Naive thymus-derived CD4-positive, alpha-beta T cell (primary cell): ENCODE results near the gene PDZD8. TPM values are rescaled to one million over a fixed set of nuclear protein-coding genes. Genes with fewer than 3 reads are reported as not detected.

ENCODE experiments used
- ATAC-seq: fragments of 150-1000 bp; cut with Tn5 transposase; 2 replicates; pipeline ENCODE4 v1.10.0; 2021; ENCODE audit warnings: mild to moderate bottlenecking, moderate library complexity
- CTCF ChIA-PET: fragments of 350-600 bp; sonication (Branson Sonifier 250); formaldehyde crosslinking; loops from one replicate; lab custom pipeline; 2021; ENCODE audit warnings: antibody characterized with exemption; lab: Charles Lee
- POLR2A ChIA-PET: fragments of 350-600 bp; sonication (Branson Sonifier 250); formaldehyde crosslinking; loops from one replicate; lab custom pipeline; 2021; ENCODE audit warnings: antibody characterized with exemption, inconsistent platforms; lab: Charles Lee
- DNase-seq, 9 donors: peaks; one replicate each; pipeline versions ENCODE4 v3.0.0 to v3.0.0-alpha.2; 2020 to 2022; ENCODE audit warnings: mixed read lengths in 1 of 9
- H3K27ac ChIP-seq: one replicate; pipeline ENCODE4 v1.7.0; 2013; ENCODE audit warnings: mild to moderate bottlenecking, low read depth, low read length, moderate library complexity
- H3K27me3 ChIP-seq, 2 donors: one replicate each; pipeline ENCODE4 v1.7.0; 2013; ENCODE audit warnings: low read length in 2 of 2, mild to moderate bottlenecking in 2 of 2, moderate library complexity in 2 of 2; ENCODE audit not compliant: control insufficient read depth in 2 of 2, insufficient read depth in 2 of 2
- H3K36me3 ChIP-seq, 3 experiments: 1 replicate in 2 of 3; 2 replicates in 1 of 3; pipeline ENCODE4 v1.7.0; 2013; ENCODE audit warnings: low read length in 3 of 3, mild to moderate bottlenecking in 3 of 3, moderate library complexity in 1 of 3; ENCODE audit not compliant: insufficient read depth in 3 of 3, control insufficient read depth in 2 of 3
- H3K4me1 ChIP-seq, 2 donors: one replicate each; pipeline ENCODE4 v1.7.0; 2013; ENCODE audit warnings: low read length in 2 of 2, mild to moderate bottlenecking in 2 of 2, moderate library complexity in 1 of 2; ENCODE audit not compliant: control insufficient read depth in 2 of 2, insufficient read depth in 2 of 2
- H3K4me3 ChIP-seq: 2 replicates; pipeline ENCODE4 v1.7.0; 2013; ENCODE audit warnings: mild to moderate bottlenecking, low read length
- H3K9me3 ChIP-seq, 3 experiments: 1 replicate in 2 of 3; 2 replicates in 1 of 3; pipeline ENCODE4 v1.7.0; 2013; ENCODE audit warnings: low read length in 3 of 3; ENCODE audit not compliant: control insufficient read depth in 2 of 3
- H3K27ac Mint-ChIP-seq, 9 donors: one replicate each; pipeline ENCODE4 v1.8.0; 2020 to 2022; ENCODE audit warnings: mixed read lengths in 9 of 9, mild to moderate bottlenecking in 8 of 9, moderate library complexity in 5 of 9, inconsistent platforms in 2 of 9
- H3K27me3 Mint-ChIP-seq, 5 donors: one replicate each; pipeline ENCODE4 v1.8.0; 2021 to 2022; ENCODE audit warnings: mixed read lengths in 5 of 5, mild to moderate bottlenecking in 1 of 5
- H3K36me3 Mint-ChIP-seq, 5 donors: one replicate each; pipeline ENCODE4 v1.8.0; 2020 to 2022; ENCODE audit warnings: mixed read lengths in 5 of 5, mild to moderate bottlenecking in 3 of 5, inconsistent platforms in 1 of 5
- H3K4me1 Mint-ChIP-seq, 7 donors: one replicate each; pipeline ENCODE4 v1.8.0; 2020 to 2022; ENCODE audit warnings: mixed read lengths in 7 of 7, mild to moderate bottlenecking in 3 of 7, inconsistent platforms in 1 of 7
- H3K4me3 Mint-ChIP-seq, 10 donors: one replicate each; pipeline ENCODE4 v1.8.0; 2020 to 2022; ENCODE audit warnings: mild to moderate bottlenecking in 10 of 10, mixed read lengths in 10 of 10, moderate library complexity in 6 of 10, inconsistent platforms in 2 of 10
- H3K9me3 Mint-ChIP-seq, 11 donors: one replicate each; pipeline ENCODE4 v1.8.0; 2020 to 2022; ENCODE audit warnings: mixed read lengths in 11 of 11, mild to moderate bottlenecking in 4 of 11, inconsistent platforms in 1 of 11, moderate library complexity in 1 of 11
- intact Hi-C, 2 donors: fragments of 100-400 bp; cut with micrococcal nuclease; formaldehyde crosslinking; loops; one replicate each; pipeline ENCODE4 v1.15.1; 2023
- polyA plus RNA-seq, 2 donors: library from polyadenylated mRNA; unstranded; fragments of 300-500 nt; fragmentation: Illumina TruSeq; gene quantifications; one replicate each; pipeline ENCODE4 v1.2.3, GENCODE V29; 2021
- total RNA-seq, 6 experiments: library from RNA in 5 of 6; stranded (reverse) in 5 of 6; gene quantifications; 1 replicate in 5 of 6; 2 replicates in 1 of 6; pipeline ENCODE4 v1.2.3 and lab custom pipeline; 2021 to 2026

The PDZD8 gene
- total and polyA plus RNA-seq, 7 experiments from 2014 or later = 8.5 to 24.0 (median 12.7) TPM

GRCh38 chr10:117418121-117418520 lies 42.9 kb upstream of the PDZD8 start:
- H3K9me3 Mint-ChIP-seq = peaks cover 0 to 9% (median 5%) of the 10 kb centered on the region in 11 donors
- POLR2A ChIA-PET = no interaction called here
- no peaks in the 10 kb centered on the region for H3K27me3 ChIP-seq
- H3K36me3 ChIP-seq = no peaks in the 10 kb centered on the region
- ATAC-seq = no peak
- H3K27ac Mint-ChIP-seq = no peak overlapping the region
- H3K9me3 ChIP-seq = peaks cover 0 to 5% (median 0%) of the 10 kb centered on the region in 3 experiments
- CTCF ChIA-PET = no interaction called here
- peaks cover 4 to 17% (median 9%) of the 10 kb centered on the region in 5 donors for H3K27me3 Mint-ChIP-seq
- no peaks in the 10 kb centered on the region for H3K4me1 ChIP-seq
- H3K4me3 ChIP-seq = no peak overlapping the region
- H3K4me3 Mint-ChIP-seq = no peak overlapping the region
- no peak for DNase-seq
- peaks cover 0 to 6% (median 0%) of the 10 kb centered on the region in 5 donors for H3K36me3 Mint-ChIP-seq
- no peak overlapping the region for H3K27ac ChIP-seq
- peaks cover 0 to 2% (median 0%) of the 10 kb centered on the region in 7 donors for H3K4me1 Mint-ChIP-seq
- intact Hi-C loops = no loop called here

GRCh38 chr10:117417196-117417595 lies 42.0 kb upstream of the PDZD8 start:
- ChIA-PET POLR2A (no interaction called here), CTCF (no interaction called here)
- intact Hi-C loops = no loop called here

DNA sequence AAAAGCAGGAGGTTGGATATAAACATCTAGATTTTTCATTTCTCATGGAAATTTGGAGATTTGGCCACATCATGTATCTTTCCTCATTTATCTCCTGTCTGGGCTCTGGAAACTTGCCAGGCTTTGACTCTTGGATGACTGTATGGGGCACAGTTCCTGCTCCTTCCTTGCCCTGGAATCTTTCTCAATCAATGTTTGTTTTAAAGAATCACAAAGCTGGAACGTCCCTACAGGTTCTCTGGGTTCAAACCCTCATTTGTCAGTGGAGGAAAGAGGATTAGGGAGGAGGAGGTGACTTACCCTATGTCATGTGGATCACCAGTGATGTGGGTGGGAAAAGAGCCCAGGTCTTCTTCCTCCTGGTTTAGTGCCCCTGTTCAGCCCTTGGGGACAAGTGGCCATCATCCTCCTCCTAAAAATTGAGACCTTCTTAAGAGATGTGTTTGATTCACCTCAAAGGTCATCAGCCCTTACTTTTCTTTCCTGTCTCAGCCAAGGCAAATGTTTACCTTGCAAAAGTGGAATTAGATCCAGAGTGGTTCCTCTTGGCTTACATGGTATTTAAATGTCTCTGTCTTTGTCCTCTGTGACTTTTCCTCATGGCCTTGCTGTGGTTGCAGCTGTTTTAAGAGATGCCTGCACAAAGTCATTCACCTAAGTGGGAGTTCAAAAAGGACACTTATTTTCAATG lies 38.8 kb upstream of the PDZD8 start:
- Mint-ChIP-seq H3K4me3 (no peak overlapping the region), H3K27me3 (peaks cover 6 to 20% (median 18%) of the 10 kb centered on the region in 5 donors), H3K27ac (no peak overlapping the region), H3K36me3 (no peaks in the 10 kb centered on the region), H3K4me1 (peaks cover 0 to 6% (median 3%) of the 10 kb centered on the region in 7 donors), H3K9me3 (no peaks in the 10 kb centered on the region)
- ChIA-PET POLR2A (no interaction called here), CTCF (interaction anchor here (0.6 kb wide), 1 partner anchor 14 kb away, joined by 3 read pairs; no protein-coding TSS in a partner anchor)
- H3K36me3 ChIP-seq = no peaks in the 10 kb centered on the region
- intact Hi-C loops = no loop called here
- no peak for ATAC-seq
- H3K27ac ChIP-seq = no peak overlapping the region
- H3K4me1 ChIP-seq = no peaks in the 10 kb centered on the region
- no peaks in the 10 kb centered on the region for H3K27me3 ChIP-seq
- H3K9me3 ChIP-seq = no peaks in the 10 kb centered on the region
- DNase-seq = no peak
- no peak overlapping the region for H3K4me3 ChIP-seq

More at GRCh38 chr10:117417196-117417595, 42.0 kb upstream of the PDZD8 start:
- no peak overlapping the region for H3K27ac Mint-ChIP-seq
- H3K36me3 Mint-ChIP-seq = peaks cover 0 to 6% (median 0%) of the 10 kb centered on the region in 5 donors
- no peak overlapping the region for H3K4me3 Mint-ChIP-seq
- H3K9me3 Mint-ChIP-seq = peaks cover 0 to 9% (median 5%) of the 10 kb centered on the region in 11 donors
- Histone ChIP-seq H3K4me1 (no peaks in the 10 kb centered on the region), H3K9me3 (peaks cover 0 to 5% (median 0%) of the 10 kb centered on the region in 3 experiments), H3K27ac (no peak overlapping the region), H3K36me3 (no peaks in the 10 kb centered on the region), H3K4me3 (no peak overlapping the region), H3K27me3 (no peaks in the 10 kb centered on the region)
- peaks cover 5 to 26% (median 18%) of the 10 kb centered on the region in 5 donors for H3K27me3 Mint-ChIP-seq
- peaks cover 0 to 2% (median 0%) of the 10 kb centered on the region in 7 donors for H3K4me1 Mint-ChIP-seq
- no peak for ATAC-seq
- DNase-seq = no peak

- Mint-ChIP-seq H3K27ac (no peak overlapping the region), H3K9me3 (no peaks in the 10 kb centered on the region), H3K4me1 (peaks cover 0 to 6% (median 4%) of the 10 kb centered on the region in 7 donors), H3K27me3 (peaks cover 6 to 24% (median 18%) of the 10 kb centered on the region in 5 donors), H3K36me3 (no peaks in the 10 kb centered on the region), H3K4me3 (no peak overlapping the region)
- no peaks in the 10 kb centered on the region for H3K9me3 ChIP-seq
- POLR2A ChIA-PET = no interaction called here
- intact Hi-C loops = no loop called here
- H3K4me1 ChIP-seq = no peaks in the 10 kb centered on the region
- DNase-seq (no peak), ATAC-seq (no peak)
- H3K27ac ChIP-seq = no peak overlapping the region
- CTCF ChIA-PET = no interaction called here
- no peak overlapping the region for H3K4me3 ChIP-seq
- H3K36me3 ChIP-seq = no peaks in the 10 kb centered on the region
- no peaks in the 10 kb centered on the region for H3K27me3 ChIP-seq
Measured at GRCh38 chr10:117412469-117413010, 37.3 kb upstream of the PDZD8 start.

GRCh38 chr10:117411479-117412399 lies 36.5 kb upstream of the PDZD8 start:
- Histone ChIP-seq H3K4me1 (no peaks in the 10 kb centered on the region), H3K27ac (no peak overlapping the region), H3K9me3 (no peaks in the 10 kb centered on the region), H3K4me3 (no peak overlapping the region), H3K36me3 (no peaks in the 10 kb centered on the region), H3K27me3 (no peaks in the 10 kb centered on the region)
- H3K4me3 Mint-ChIP-seq = no peak overlapping the region
- DNase-seq (no peak), ATAC-seq (no peak)
- ChIA-PET POLR2A (no interaction called here), CTCF (no interaction called here)
- no peaks in the 10 kb centered on the region for H3K36me3 Mint-ChIP-seq
- H3K27me3 Mint-ChIP-seq = peaks cover 6 to 24% (median 18%) of the 10 kb centered on the region in 5 donors
- H3K9me3 Mint-ChIP-seq = no peaks in the 10 kb centered on the region
- peaks cover 0 to 6% (median 4%) of the 10 kb centered on the region in 7 donors for H3K4me1 Mint-ChIP-seq
- no peak overlapping the region for H3K27ac Mint-ChIP-seq
- intact Hi-C loops = no loop called here

DNA sequence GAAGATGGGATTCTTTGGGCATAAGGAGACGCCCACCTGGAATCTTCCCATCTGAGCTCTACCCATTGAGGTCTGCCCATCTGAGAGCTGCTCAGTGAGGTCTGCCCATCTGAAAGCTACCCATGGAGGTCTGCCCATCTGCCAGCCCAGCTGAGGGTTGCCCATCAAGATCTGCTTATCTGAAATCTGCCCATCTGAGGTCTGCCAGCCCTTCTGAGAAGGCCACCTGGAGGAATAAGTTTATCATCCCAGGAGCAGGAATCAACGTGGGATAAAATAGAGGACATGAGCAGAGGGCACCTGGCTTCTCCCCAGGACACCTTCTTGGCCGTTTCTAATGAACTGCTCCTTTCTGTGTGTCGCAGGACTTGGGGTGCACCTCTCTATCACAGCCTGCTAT lies 35.3 kb upstream of the PDZD8 start:
- Histone ChIP-seq H3K4me3 (no peak overlapping the region), H3K27ac (no peak overlapping the region), H3K4me1 (no peaks in the 10 kb centered on the region), H3K27me3 (no peaks in the 10 kb centered on the region), H3K36me3 (no peaks in the 10 kb centered on the region), H3K9me3 (no peaks in the 10 kb centered on the region)
- no peaks in the 10 kb centered on the region for H3K9me3 Mint-ChIP-seq
- DNase-seq (no peak), ATAC-seq (no peak)
- peaks cover 0 to 6% (median 4%) of the 10 kb centered on the region in 7 donors for H3K4me1 Mint-ChIP-seq
- CTCF ChIA-PET = no interaction called here
- POLR2A ChIA-PET = no interaction called here
- no peaks in the 10 kb centered on the region for H3K36me3 Mint-ChIP-seq
- no peak overlapping the region for H3K27ac Mint-ChIP-seq
- intact Hi-C loops = no loop called here
- no peak overlapping the region for H3K4me3 Mint-ChIP-seq
- peaks cover 6 to 24% (median 18%) of the 10 kb centered on the region in 5 donors for H3K27me3 Mint-ChIP-seq
